HUDEP-2 (cell line): ENCODE data around the gene RBM14.

Experiments used
- DNase-seq, 76 experiments: peaks; one replicate each; lab custom pipeline; 2025; ENCODE audit not compliant: unreplicated experiment in 76 of 76; lab: John Stamatoyannopoulos, UW

The RBM14 gene

DNA sequence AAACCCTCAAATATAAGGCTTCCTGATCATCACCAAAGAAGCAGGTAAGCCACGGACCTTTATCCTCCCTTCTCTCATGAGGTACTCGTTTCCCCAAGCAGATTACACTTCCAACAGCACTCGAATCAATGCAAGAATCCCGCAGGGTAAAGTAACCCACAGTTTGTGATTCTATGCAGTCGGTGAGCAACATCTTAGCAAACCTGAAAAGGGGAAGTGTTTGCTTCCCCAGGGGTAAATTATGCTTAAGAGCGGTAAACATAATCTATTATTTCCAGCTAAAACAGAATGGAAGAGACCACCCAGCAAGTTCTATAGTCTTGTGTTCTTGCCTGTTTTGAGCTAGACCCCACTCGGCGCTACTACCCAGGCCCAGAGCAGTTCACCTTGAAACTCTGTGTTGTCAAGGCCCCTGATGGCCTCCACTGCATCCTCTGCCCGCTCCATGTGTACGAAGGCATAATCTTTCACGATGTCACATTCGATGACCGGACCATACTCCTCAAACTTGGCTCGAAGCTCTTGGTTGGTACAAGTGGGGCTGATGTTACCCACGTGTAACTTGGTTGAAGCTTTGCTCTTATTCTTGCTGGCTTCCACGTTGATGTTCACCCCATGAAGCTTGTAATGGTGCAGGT lies 60.0 kb downstream of the RBM14 start:
- no peak for DNase-seq
